HCT116 (cell line): Measurements from ENCODE around the gene LDLRAD4. TPM values are rescaled to one million over a fixed set of nuclear protein-coding genes. Genes with fewer than 3 reads are reported as not detected.

Source experiments
- ATAC-seq: fragments of 200-7000 bp; cut with Tn5 transposase; 2 replicates; pipeline ENCODE4 v1.9.1; 2020; ENCODE audit warnings: mild to moderate bottlenecking, moderate library complexity
- BruUV-seq: library from RNA; stranded (reverse); fragments of 400-500 nt; replicated peaks from 2 replicates; lab custom pipeline; 2021; lab: Mats Ljungman, UMichigan
- CTCF ChIA-PET: fragments of 300-600 bp; sonication (Branson Sonifier 250); formaldehyde crosslinking; loops from one replicate; lab custom pipeline; 2021; ENCODE audit warnings: antibody characterized with exemption; lab: Charles Lee
- POLR2A ChIA-PET: fragments of 300-600, 350-600 bp; sonication (Branson Sonifier 250); formaldehyde crosslinking; loops from one replicate; lab custom pipeline; 2021; ENCODE audit warnings: antibody characterized with exemption; lab: Charles Lee
- RAD21 ChIA-PET, 2 experiments: fragments of 300-600 bp; sonication (Branson Sonifier 250); formaldehyde crosslinking; loops; one replicate each; lab custom pipeline; 2023; ENCODE audit warnings: low total read pairs in 2 of 2; ENCODE audit not compliant: uncharacterized antibody in 2 of 2, unreplicated experiment in 2 of 2, low non-redundant PET in 1 of 2; lab: Charles Lee
- DNase-seq: peaks from one replicate; pipeline ENCODE4 v3.0.0-alpha.2; 2010; ENCODE audit warnings: low read depth, low spot score
- H2AFZ ChIP-seq: fragments of 200-600 bp; shearing (Covaris generic), sonication (generic); 2 replicates; pipeline ENCODE4 v1.6.1; 2017; ENCODE audit warnings: low read depth, mixed run types, mixed read lengths, antibody characterized with exemption, low read length; ENCODE audit not compliant: poor library complexity, severe bottlenecking
- H3K27ac ChIP-seq: 2 replicates; pipeline ENCODE4 v1.5.1; 2012; ENCODE audit warnings: low read depth, low read length
- H3K27me3 ChIP-seq: fragments of 200-600 bp; sonication (generic); 2 replicates; pipeline ENCODE4 v1.6.1; 2016; ENCODE audit warnings: mixed run types, low read length, mixed read lengths; ENCODE audit not compliant: insufficient read depth
- H3K36me3 ChIP-seq, 2 experiments: fragments of 200-500 bp in 1 of 2; fragments of 200-600 bp in 1 of 2; sonication (Bioruptor generic) in 1 of 2; sonication (generic) in 1 of 2; 2 replicates each; pipeline versions ENCODE4 v1.5.1 to v1.6.1; 2014 to 2016; ENCODE audit warnings: low read length in 2 of 2, inconsistent platforms in 1 of 2, mixed read lengths in 1 of 2, mixed run types in 1 of 2; ENCODE audit not compliant: insufficient read depth in 2 of 2, control insufficient read depth in 1 of 2
- H3K4me1 ChIP-seq, 2 experiments: fragments of 200-600 bp in 1 of 2; sonication (generic) in 1 of 2; 2 replicates each; pipeline versions ENCODE4 v1.5.1 to v1.6.1; 2012 to 2017; ENCODE audit warnings: low read length in 2 of 2, inconsistent platforms in 1 of 2, mild to moderate bottlenecking in 1 of 2, mixed read lengths in 1 of 2, mixed run types in 1 of 2, moderate library complexity in 1 of 2; ENCODE audit not compliant: insufficient read depth in 2 of 2, control insufficient read depth in 1 of 2
- H3K4me2 ChIP-seq: fragments of 200-600 bp; sonication (generic); 2 replicates; pipeline ENCODE4 v1.6.1; 2017; ENCODE audit warnings: mixed run types, low read length, mixed read lengths
- H3K4me3 ChIP-seq, 2 experiments: fragments of 200-600 bp in 1 of 2; sonication (generic) in 1 of 2; replicated peaks in 1 of 2; 2 replicates each; pipeline ENCODE4 v1.5.1; 2011 to 2016; ENCODE audit warnings: low read length in 2 of 2, control low read depth in 1 of 2, low read depth in 1 of 2, mild to moderate bottlenecking in 1 of 2, mixed read lengths in 1 of 2, mixed run types in 1 of 2
- H3K79me2 ChIP-seq: fragments of 200-600 bp; sonication (generic); 2 replicates; pipeline ENCODE4 v1.6.1; 2017; ENCODE audit warnings: mild to moderate bottlenecking, mixed run types, low read length, moderate library complexity, mixed read lengths; ENCODE audit not compliant: insufficient read depth
- H3K9ac ChIP-seq: fragments of 200-600 bp; sonication (generic); 2 replicates; pipeline ENCODE4 v1.6.1; 2016; ENCODE audit warnings: low read length, mixed read lengths
- H3K9me2 ChIP-seq: fragments of 200-600 bp; sonication (generic), shearing (Covaris generic); 2 replicates; pipeline ENCODE4 v1.6.1; 2017; ENCODE audit warnings: mixed run types, mild to moderate bottlenecking, moderate library complexity; ENCODE audit not compliant: insufficient read depth
- H3K9me3 ChIP-seq, 2 experiments: fragments of 200-500 bp in 1 of 2; fragments of 200-600 bp in 1 of 2; sonication (Bioruptor generic) in 1 of 2; sonication (generic) in 1 of 2; 2 replicates each; pipeline ENCODE4 v1.6.1; 2014 to 2017; ENCODE audit warnings: low read length in 2 of 2, mixed read lengths in 2 of 2, inconsistent platforms in 1 of 2, low read depth in 1 of 2, mild to moderate bottlenecking in 1 of 2, mixed run types in 1 of 2, moderate library complexity in 1 of 2; ENCODE audit not compliant: control insufficient read depth in 1 of 2, insufficient read depth in 1 of 2
- H4K20me1 ChIP-seq: fragments of 200-600 bp; sonication (generic), shearing (Covaris generic); 2 replicates; pipeline ENCODE4 v1.6.1; 2017; ENCODE audit warnings: mixed run types, mild to moderate bottlenecking, moderate library complexity; ENCODE audit not compliant: insufficient read depth
- CEBPB ChIP-seq: IDR thresholded peaks from 2 replicates; pipeline ENCODE4 v1.6.1; 2012; ENCODE audit warnings: low read depth
- EGR1 ChIP-seq: IDR thresholded peaks from 2 replicates; pipeline ENCODE4 v1.6.1; 2012; ENCODE audit warnings: low read depth
- ELF1 ChIP-seq: IDR thresholded peaks from 2 replicates; pipeline ENCODE4 v1.6.1; 2012; ENCODE audit warnings: low read depth, borderline replicate concordance
- EZH2 ChIP-seq: fragments of 200-600 bp; sonication (generic); IDR thresholded peaks from 2 replicates; pipeline ENCODE4 v1.6.1; 2017; ENCODE audit warnings: antibody characterized with exemption, mixed run types
- EZH2phosphoT487 ChIP-seq: fragments of 200-600 bp; IDR thresholded peaks from 2 replicates; pipeline ENCODE4 v1.6.1; 2018; ENCODE audit warnings: antibody characterized with exemption, borderline replicate concordance
- FOSL1 ChIP-seq: IDR thresholded peaks from 2 replicates; pipeline ENCODE4 v1.6.1; 2012; ENCODE audit warnings: low read depth
- JUND ChIP-seq: IDR thresholded peaks from 2 replicates; pipeline ENCODE4 v1.6.1; 2012
- MAX ChIP-seq: IDR thresholded peaks from 2 replicates; pipeline ENCODE4 v1.6.1; 2012
- POLR2A ChIP-seq: IDR thresholded peaks from 2 replicates; pipeline ENCODE4 v1.7.0; 2011; ENCODE audit warnings: borderline replicate concordance; ENCODE audit not compliant: insufficient read depth, insufficient read length; ENCODE audit errors: extremely low read depth
- POLR2AphosphoS5 ChIP-seq: IDR thresholded peaks from 2 replicates; pipeline ENCODE4 v1.6.1; 2011; ENCODE audit warnings: mild to moderate bottlenecking, low read depth, low read length, moderate library complexity
- SIN3A ChIP-seq: IDR thresholded peaks from 2 replicates; pipeline ENCODE4 v1.6.1; 2012; ENCODE audit warnings: low read depth
- SP1 ChIP-seq: IDR thresholded peaks from 2 replicates; pipeline ENCODE4 v1.6.1; 2012; ENCODE audit warnings: low read depth
- SRF ChIP-seq: IDR thresholded peaks from 2 replicates; pipeline ENCODE4 v1.6.1; 2012; ENCODE audit warnings: low read depth
- YY1 ChIP-seq: IDR thresholded peaks from 2 replicates; pipeline ENCODE4 v1.6.1; 2011; ENCODE audit warnings: low read length, low read depth, moderate library complexity, mild to moderate bottlenecking; ENCODE audit not compliant: insufficient replicate concordance; ENCODE audit errors: extremely low read depth
- ZBTB33 ChIP-seq: IDR thresholded peaks from 2 replicates; pipeline ENCODE4 v1.6.1; 2011; ENCODE audit warnings: mild to moderate bottlenecking, low read length, moderate library complexity; ENCODE audit not compliant: insufficient replicate concordance; ENCODE audit errors: extremely low read depth
- ZFX ChIP-seq: fragments of 450-650 bp; IDR thresholded peaks from 2 replicates; pipeline ENCODE4 v1.6.1; 2017
- ZNF274 ChIP-seq: fragments of 200-500 bp; sonication (Bioruptor generic); IDR thresholded peaks from 2 replicates; pipeline ENCODE4 v1.6.1; 2014; ENCODE audit warnings: mild to moderate bottlenecking, low read depth, low read length, inconsistent platforms
- intact Hi-C: fragments of 100-400 bp; cut with micrococcal nuclease; formaldehyde crosslinking; loops from 2 replicates; pipeline ENCODE4 v1.10.0; 2022
- total RNA-seq: library from RNA; stranded (reverse); gene quantifications from one replicate; pipeline ENCODE4 v1.2.1, GENCODE V29; 2021; ENCODE audit not compliant: unreplicated experiment
- TF ChIP-seq, protein P1 (sequence below): IDR thresholded peaks from 2 replicates; pipeline ENCODE4 v1.6.1; 2012
- TF ChIP-seq, protein P2 (sequence below): IDR thresholded peaks from 2 replicates; pipeline ENCODE4 v1.6.1; 2012; ENCODE audit warnings: low read depth

Gene LDLRAD4
- total RNA-seq, 1 experiment from 2014 or later, result 1.2 TPM

- TF ChIP-seq, protein P1, sequence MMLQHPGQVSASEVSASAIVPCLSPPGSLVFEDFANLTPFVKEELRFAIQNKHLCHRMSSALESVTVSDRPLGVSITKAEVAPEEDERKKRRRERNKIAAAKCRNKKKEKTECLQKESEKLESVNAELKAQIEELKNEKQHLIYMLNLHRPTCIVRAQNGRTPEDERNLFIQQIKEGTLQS, result no peak
These were observed 94.0 kb downstream of the LDLRAD4 start (continued) for GRCh38 chr18:13312515-13312914.

- H2AFZ ChIP-seq, result no peak overlapping the region
- H3K4me3 ChIP-seq, result no peak overlapping the region
- no peaks in the 10 kb centered on the region for H3K27me3 ChIP-seq
- ATAC-seq (no peak), DNase-seq (no peak)
- no peak overlapping the region for H3K9ac ChIP-seq
- peaks cover 7 to 11% of the 10 kb centered on the region in 2 experiments; a peak in 3 of 4 replicates for H3K9me3 ChIP-seq
- ChIA-PET RAD21 (no interaction called here), POLR2A (no interaction called here), CTCF (no interaction called here)
- no peak overlapping the region for H3K4me2 ChIP-seq
- no peaks in the 10 kb centered on the region for H3K9me2 ChIP-seq
- no TSS peak for BruUV-seq
- no peak overlapping the region for H3K27ac ChIP-seq
- H3K36me3 ChIP-seq, result no peaks in the 10 kb centered on the region
- no peaks in the 10 kb centered on the region for H3K4me1 ChIP-seq
- H3K79me2 ChIP-seq, result no peaks in the 10 kb centered on the region
- H4K20me1 ChIP-seq, result no peaks in the 10 kb centered on the region
- intact Hi-C loops, result loop anchor here (10.0 kb wide), 1 partner anchor 48 kb away; no protein-coding TSS in a partner anchor
- TF ChIP-seq POLR2AphosphoS5, result no peak
- TF ChIP-seq EZH2, result no peak
- TF ChIP-seq, protein P2, sequence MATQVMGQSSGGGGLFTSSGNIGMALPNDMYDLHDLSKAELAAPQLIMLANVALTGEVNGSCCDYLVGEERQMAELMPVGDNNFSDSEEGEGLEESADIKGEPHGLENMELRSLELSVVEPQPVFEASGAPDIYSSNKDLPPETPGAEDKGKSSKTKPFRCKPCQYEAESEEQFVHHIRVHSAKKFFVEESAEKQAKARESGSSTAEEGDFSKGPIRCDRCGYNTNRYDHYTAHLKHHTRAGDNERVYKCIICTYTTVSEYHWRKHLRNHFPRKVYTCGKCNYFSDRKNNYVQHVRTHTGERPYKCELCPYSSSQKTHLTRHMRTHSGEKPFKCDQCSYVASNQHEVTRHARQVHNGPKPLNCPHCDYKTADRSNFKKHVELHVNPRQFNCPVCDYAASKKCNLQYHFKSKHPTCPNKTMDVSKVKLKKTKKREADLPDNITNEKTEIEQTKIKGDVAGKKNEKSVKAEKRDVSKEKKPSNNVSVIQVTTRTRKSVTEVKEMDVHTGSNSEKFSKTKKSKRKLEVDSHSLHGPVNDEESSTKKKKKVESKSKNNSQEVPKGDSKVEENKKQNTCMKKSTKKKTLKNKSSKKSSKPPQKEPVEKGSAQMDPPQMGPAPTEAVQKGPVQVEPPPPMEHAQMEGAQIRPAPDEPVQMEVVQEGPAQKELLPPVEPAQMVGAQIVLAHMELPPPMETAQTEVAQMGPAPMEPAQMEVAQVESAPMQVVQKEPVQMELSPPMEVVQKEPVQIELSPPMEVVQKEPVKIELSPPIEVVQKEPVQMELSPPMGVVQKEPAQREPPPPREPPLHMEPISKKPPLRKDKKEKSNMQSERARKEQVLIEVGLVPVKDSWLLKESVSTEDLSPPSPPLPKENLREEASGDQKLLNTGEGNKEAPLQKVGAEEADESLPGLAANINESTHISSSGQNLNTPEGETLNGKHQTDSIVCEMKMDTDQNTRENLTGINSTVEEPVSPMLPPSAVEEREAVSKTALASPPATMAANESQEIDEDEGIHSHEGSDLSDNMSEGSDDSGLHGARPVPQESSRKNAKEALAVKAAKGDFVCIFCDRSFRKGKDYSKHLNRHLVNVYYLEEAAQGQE, result no peak
- no peak for TF ChIP-seq SP1
- no peak for TF ChIP-seq FOSL1
- TF ChIP-seq SIN3A, result no peak
- no peak for TF ChIP-seq ZBTB33
- no peak for TF ChIP-seq CEBPB
- TF ChIP-seq JUND, result no peak
- TF ChIP-seq, protein P1, result no peak
- no peak for TF ChIP-seq MAX
- no peak for TF ChIP-seq EGR1
- no peak for TF ChIP-seq POLR2A
- no peak for TF ChIP-seq ZNF274
- TF ChIP-seq ELF1, result no peak
- TF ChIP-seq ZFX, result no peak
- TF ChIP-seq SRF, result no peak
- no peak for TF ChIP-seq YY1
- TF ChIP-seq EZH2phosphoT487, result no peak
These were observed 94.6 kb downstream of the LDLRAD4 start for GRCh38 chr18:13313006-13313686.
